K562 (cell line): Measurements from ENCODE around the gene BLM. TPM values are rescaled to one million over a fixed set of nuclear protein-coding genes. Genes with fewer than 3 reads are reported as not detected.
A peak's percentile ranks its signal among the peaks of the same experiment; 100 is the strongest.

Experiments used
- ARID1B ChIP-seq: fragments of 450-650 bp; IDR thresholded peaks from 2 replicates; pipeline ENCODE4 v1.6.1; 2016; ENCODE audit warnings: antibody characterized with exemption, mild to moderate bottlenecking, inconsistent platforms
- CEBPB ChIP-seq: fragments of 450-650 bp; IDR thresholded peaks from 2 replicates; pipeline ENCODE4 v1.6.1; 2016; ENCODE audit warnings: missing genetic modification characterization, missing compliant biosample characterization
- FOXJ3 ChIP-seq: sonication (generic); formaldehyde crosslinking; IDR thresholded peaks from 2 replicates; pipeline ENCODE4 v1.4.0; 2020; ENCODE audit warnings: mild to moderate bottlenecking, missing genetic modification reagents
- HDAC2 ChIP-seq: fragments of 450-650 bp; IDR thresholded peaks from 2 replicates; pipeline ENCODE4 v1.6.1; 2016; ENCODE audit warnings: mild to moderate bottlenecking
- JUND ChIP-seq, 2 experiments: IDR thresholded peaks; 2 replicates in 1 of 2; 3 replicates in 1 of 2; pipeline ENCODE4 v1.6.1; 2011; ENCODE audit warnings: borderline replicate concordance in 2 of 2, low read depth in 2 of 2, low read length in 2 of 2, improper control_type of control experiment in 1 of 2, missing biosample characterization in 1 of 2, missing genetic modification characterization in 1 of 2, missing genetic modification reagents in 1 of 2
- KLF13 ChIP-seq: fragments of 450-650 bp; IDR thresholded peaks from 2 replicates; pipeline ENCODE4 v1.6.1; 2016; ENCODE audit warnings: missing genetic modification characterization, low read depth, mild to moderate bottlenecking, missing compliant biosample characterization, moderate library complexity, borderline replicate concordance
- NR2C2 ChIP-seq, 2 experiments: fragments of 200-800 bp in 1 of 2; sonication (Bioruptor generic) in 1 of 2; sonication (generic) in 1 of 2; formaldehyde crosslinking in 1 of 2; IDR thresholded peaks; 2 replicates each; pipeline versions ENCODE4 v1.6.1 to v1.8.0; 2016 to 2022; ENCODE audit warnings: mild to moderate bottlenecking in 1 of 2, missing compliant biosample characterization in 1 of 2, missing genetic modification characterization in 1 of 2, missing genetic modification reagents in 1 of 2
- ZBTB11 ChIP-seq, 3 experiments: fragments of 200-800 bp in 1 of 3; fragments of 250-450 bp in 1 of 3; fragments of 450-650 bp in 1 of 3; sonication (Bioruptor Pico) in 1 of 3; sonication (Bioruptor generic) in 1 of 3; formaldehyde crosslinking in 1 of 3; IDR thresholded peaks; 2 replicates each; pipeline versions ENCODE4 v1.6.1 to v1.8.0; 2016 to 2022; ENCODE audit warnings: mild to moderate bottlenecking in 2 of 3, missing genetic modification characterization in 2 of 3, missing compliant biosample characterization in 1 of 3, moderate library complexity in 1 of 3
- ZBTB5 ChIP-seq: fragments of 450-650 bp; IDR thresholded peaks from 2 replicates; pipeline ENCODE4 v1.6.1; 2017; ENCODE audit warnings: antibody characterized with exemption
- ZNF57 ChIP-seq: fragments of 450-650 bp; formaldehyde crosslinking; IDR thresholded peaks from 2 replicates; pipeline ENCODE4 v1.4.0; 2020; ENCODE audit warnings: mild to moderate bottlenecking, moderate library complexity
- polyA plus RNA-seq, 8 experiments: library from polyadenylated mRNA; depleted of rRNA in 4 of 8; stranded (reverse) in 5 of 8; unstranded in 3 of 8; fragments of >200 nt; fragmentation: Nextera tagmentation in 2 of 8; fragmentation: Illumina TruSeq in 1 of 8; extraction: Ambion mirVana in 2 of 8; extraction: Trizol in 1 of 8; gene quantifications; 2 replicates each; pipeline versions ENCODE4 v1.2.1 to v1.2.3, GENCODE V29; 2011 to 2014; ENCODE audit warnings: inconsistent platforms in 1 of 8, missing spikeins in 1 of 8
- total RNA-seq, 7 experiments: library from RNA; depleted of rRNA in 6 of 7; stranded (reverse); fragments of >200 nt in 6 of 7; fragmentation: Illumina TruSeq in 2 of 7; extraction: Trizol in 2 of 7; gene quantifications; 2 replicates each; pipeline versions ENCODE4 v1.2.1 to v1.2.3, GENCODE V29; 2011 to 2021; ENCODE audit warnings: low replicate concordance in 1 of 7
- TF ChIP-seq, protein P1 (sequence below): sonication (generic); formaldehyde crosslinking; IDR thresholded peaks from 2 replicates; pipeline ENCODE4 v1.8.0; 2022; ENCODE audit warnings: missing genetic modification reagents, mild to moderate bottlenecking, borderline replicate concordance
- TF ChIP-seq, protein P2 (sequence below), 2 experiments: fragments of 450-650 bp; IDR thresholded peaks; 2 replicates each; pipeline ENCODE4 v1.6.1; 2018; ENCODE audit warnings: mild to moderate bottlenecking in 2 of 2, low read depth in 1 of 2; ENCODE audit not compliant: partially characterized antibody in 2 of 2

BLM gene
- total and polyA plus RNA-seq, 9 of the 15 experiments (the other 6 are each of a cell fraction or from before 2014, with no cell fraction given) = 21.0 to 56.0 (median 43.9) TPM

DNA sequence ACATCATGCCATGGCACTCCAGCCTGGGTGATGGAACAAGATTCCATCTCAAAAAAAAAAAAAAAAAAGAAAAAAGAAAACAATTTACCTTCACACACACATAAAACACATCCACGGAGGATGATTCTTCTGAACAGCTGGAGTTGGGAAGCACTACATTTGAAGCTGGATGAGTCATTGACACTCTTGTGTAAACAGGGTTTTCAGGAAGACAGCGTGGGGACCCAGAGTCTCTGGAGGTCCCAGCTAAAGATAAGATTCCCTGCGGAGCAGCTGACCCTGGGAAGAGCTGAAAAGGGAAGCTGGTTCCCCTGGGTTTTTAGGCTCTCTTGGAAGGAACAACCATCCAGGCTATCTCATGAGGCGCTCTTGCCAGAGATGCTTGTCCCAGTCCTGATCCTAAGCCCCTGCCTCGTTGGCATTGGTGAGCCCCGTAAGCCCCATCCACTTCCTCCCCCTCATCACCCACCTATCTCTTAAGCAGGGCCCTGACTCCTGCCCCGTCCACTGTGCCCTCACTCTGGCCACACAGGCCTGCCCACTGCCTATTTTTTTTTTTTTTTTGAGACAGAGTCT lies 119.2 kb downstream of the BLM start (continued):
- TF ChIP-seq, protein P1, sequence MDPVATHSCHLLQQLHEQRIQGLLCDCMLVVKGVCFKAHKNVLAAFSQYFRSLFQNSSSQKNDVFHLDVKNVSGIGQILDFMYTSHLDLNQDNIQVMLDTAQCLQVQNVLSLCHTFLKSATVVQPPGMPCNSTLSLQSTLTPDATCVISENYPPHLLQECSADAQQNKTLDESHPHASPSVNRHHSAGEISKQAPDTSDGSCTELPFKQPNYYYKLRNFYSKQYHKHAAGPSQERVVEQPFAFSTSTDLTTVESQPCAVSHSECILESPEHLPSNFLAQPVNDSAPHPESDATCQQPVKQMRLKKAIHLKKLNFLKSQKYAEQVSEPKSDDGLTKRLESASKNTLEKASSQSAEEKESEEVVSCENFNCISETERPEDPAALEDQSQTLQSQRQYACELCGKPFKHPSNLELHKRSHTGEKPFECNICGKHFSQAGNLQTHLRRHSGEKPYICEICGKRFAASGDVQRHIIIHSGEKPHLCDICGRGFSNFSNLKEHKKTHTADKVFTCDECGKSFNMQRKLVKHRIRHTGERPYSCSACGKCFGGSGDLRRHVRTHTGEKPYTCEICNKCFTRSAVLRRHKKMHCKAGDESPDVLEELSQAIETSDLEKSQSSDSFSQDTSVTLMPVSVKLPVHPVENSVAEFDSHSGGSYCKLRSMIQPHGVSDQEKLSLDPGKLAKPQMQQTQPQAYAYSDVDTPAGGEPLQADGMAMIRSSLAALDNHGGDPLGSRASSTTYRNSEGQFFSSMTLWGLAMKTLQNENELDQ (CRISPR knock-in tag) = no peak
- TF ChIP-seq CEBPB (0 out of 2 replicates have a peak, but pooled peaks have one; percentile 23), ZBTB11 (CRISPR knock-in tag; IDR thresholded peaks at IDR 0.05) (peak in 1 of 3 experiments; percentile 49; a peak in 1 of 6 replicates), NR2C2 (CRISPR knock-in tag; IDR thresholded peaks at IDR 0.05) (no peak), NR2C2 (tag; IDR thresholded peaks at IDR 0.05) (0 out of 2 replicates have a peak, but pooled peaks have one; percentile 16), ARID1B (peak; percentile 88), ZBTB5 (no peak), KLF13 (tag) (no peak), JUND (IDR thresholded peaks at IDR 0.05; ENCODE audit: borderline replicate concordance, low read depth, low read length) (peak; percentile 98), JUND (tag; IDR thresholded peaks at IDR 0.05; ENCODE audit: borderline replicate concordance, low read depth, low read length) (peak; percentile 96), ZNF57 (no peak), HDAC2 (0 out of 2 replicates have a peak, but pooled peaks have one; percentile 40), FOXJ3 (CRISPR knock-in tag) (no peak)
- TF ChIP-seq, protein P2, sequence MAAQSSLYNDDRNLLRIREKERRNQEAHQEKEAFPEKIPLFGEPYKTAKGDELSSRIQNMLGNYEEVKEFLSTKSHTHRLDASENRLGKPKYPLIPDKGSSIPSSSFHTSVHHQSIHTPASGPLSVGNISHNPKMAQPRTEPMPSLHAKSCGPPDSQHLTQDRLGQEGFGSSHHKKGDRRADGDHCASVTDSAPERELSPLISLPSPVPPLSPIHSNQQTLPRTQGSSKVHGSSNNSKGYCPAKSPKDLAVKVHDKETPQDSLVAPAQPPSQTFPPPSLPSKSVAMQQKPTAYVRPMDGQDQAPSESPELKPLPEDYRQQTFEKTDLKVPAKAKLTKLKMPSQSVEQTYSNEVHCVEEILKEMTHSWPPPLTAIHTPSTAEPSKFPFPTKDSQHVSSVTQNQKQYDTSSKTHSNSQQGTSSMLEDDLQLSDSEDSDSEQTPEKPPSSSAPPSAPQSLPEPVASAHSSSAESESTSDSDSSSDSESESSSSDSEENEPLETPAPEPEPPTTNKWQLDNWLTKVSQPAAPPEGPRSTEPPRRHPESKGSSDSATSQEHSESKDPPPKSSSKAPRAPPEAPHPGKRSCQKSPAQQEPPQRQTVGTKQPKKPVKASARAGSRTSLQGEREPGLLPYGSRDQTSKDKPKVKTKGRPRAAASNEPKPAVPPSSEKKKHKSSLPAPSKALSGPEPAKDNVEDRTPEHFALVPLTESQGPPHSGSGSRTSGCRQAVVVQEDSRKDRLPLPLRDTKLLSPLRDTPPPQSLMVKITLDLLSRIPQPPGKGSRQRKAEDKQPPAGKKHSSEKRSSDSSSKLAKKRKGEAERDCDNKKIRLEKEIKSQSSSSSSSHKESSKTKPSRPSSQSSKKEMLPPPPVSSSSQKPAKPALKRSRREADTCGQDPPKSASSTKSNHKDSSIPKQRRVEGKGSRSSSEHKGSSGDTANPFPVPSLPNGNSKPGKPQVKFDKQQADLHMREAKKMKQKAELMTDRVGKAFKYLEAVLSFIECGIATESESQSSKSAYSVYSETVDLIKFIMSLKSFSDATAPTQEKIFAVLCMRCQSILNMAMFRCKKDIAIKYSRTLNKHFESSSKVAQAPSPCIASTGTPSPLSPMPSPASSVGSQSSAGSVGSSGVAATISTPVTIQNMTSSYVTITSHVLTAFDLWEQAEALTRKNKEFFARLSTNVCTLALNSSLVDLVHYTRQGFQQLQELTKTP (IDR thresholded peaks at IDR 0.05; ENCODE audit: low read depth in 1 of 2, partially characterized antibody in 2 of 2) = peak in 1 of 2 experiments; percentile 22
